Lower leg skin (tissue), 4 donors: ENCODE data around the gene LRRTM1. TPM values are rescaled to one million over a fixed set of nuclear protein-coding genes. Genes with fewer than 3 reads are reported as not detected.

ENCODE experiments used
- DNase-seq, 2 donors: peaks; one replicate each; pipeline ENCODE4 v3.0.0-alpha.2; 2019; ENCODE audit warnings: low spot score in 2 of 2
- H3K4me3 ChIP-seq: fragments of 200-600 bp; sonication (generic); 2 replicates; pipeline ENCODE4 v1.5.1; 2017; ENCODE audit warnings: mild to moderate bottlenecking, low read depth; ENCODE audit not compliant: poor library complexity, severe bottlenecking
- POLR2A ChIP-seq, 2 donors: fragments of 450-650 bp; IDR thresholded peaks; one replicate each; pipeline ENCODE4 v1.6.1; 2016 to 2017; ENCODE audit warnings: antibody characterized with exemption in 2 of 2, mild to moderate bottlenecking in 1 of 2, moderate library complexity in 1 of 2
- WGBS, 2 donors: methylation state at CpG; one replicate each; pipeline ENCODE4 v1.1.5; 2018; 5-methylcytosine and 5-hydroxymethylcytosine counted together
- intact Hi-C: fragments of 100-400 bp; cut with DNase I; formaldehyde crosslinking; loops from one replicate; pipeline ENCODE4 v1.15.0; 2023; ENCODE audit warnings: low total_unique reads
- total RNA-seq, 4 donors: library from RNA; depleted of rRNA; stranded (reverse); fragments of >200 nt; gene quantifications; one replicate each; pipeline ENCODE4 v1.1.0, GENCODE V29; 2016
- TF ChIP-seq, protein P1 (sequence below), 3 donors: fragments of 450-650 bp; IDR thresholded peaks; one replicate each; pipeline ENCODE4 v1.5.1; 2016; ENCODE audit warnings: antibody characterized with exemption in 3 of 3, mild to moderate bottlenecking in 3 of 3, moderate library complexity in 2 of 3

LRRTM1 gene
- total RNA-seq, 4 donors from 2014 or later = 0.10 TPM; not detected in 3

DNA sequence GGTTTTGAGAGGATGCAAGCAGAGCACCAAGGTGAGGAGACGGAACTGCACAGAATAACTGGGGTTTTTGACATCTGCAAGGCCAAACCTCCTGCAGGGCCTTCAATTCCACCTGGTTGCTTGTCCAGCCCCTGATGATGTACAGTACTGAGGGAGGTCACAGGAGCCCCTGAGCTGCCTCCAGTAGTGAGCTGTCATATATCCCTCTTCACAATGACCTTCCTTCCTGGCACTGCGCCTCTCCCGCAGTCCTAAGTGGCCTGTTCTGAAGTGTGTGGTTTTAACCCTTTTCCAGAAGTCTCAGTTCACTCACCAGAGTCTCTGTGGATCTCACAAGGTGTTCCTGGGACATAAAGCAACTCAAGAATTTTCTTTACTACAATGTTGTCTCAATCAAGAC lies 45.3 kb downstream of the LRRTM1 start:
- WGBS, 2 donors = 76% methylated on average over 3 of the region's 3 CpGs

DNA sequence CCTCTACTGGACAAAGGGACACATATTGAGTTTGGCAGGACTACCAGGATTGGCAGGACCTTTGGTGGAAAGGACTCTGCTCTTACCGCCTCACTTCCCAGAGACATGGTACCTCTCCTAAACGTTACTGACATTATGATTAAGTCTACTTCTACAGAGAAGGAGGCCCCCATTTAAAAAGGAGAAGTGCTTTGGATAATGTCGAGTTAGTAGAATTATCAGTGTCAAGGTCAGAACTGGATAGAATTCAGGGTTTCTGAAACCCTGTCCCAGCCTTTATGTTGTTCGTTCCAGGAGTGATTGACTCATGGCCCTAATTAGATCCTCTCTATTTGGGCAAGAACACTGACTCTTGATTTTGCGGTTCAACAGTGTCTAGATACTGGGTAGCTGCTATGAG lies 45.8 kb downstream of the LRRTM1 start:
- no peak for DNase-seq
- WGBS, 2 donors = 85% methylated on average over 5 of the region's 5 CpGs
- TF ChIP-seq, protein P1, sequence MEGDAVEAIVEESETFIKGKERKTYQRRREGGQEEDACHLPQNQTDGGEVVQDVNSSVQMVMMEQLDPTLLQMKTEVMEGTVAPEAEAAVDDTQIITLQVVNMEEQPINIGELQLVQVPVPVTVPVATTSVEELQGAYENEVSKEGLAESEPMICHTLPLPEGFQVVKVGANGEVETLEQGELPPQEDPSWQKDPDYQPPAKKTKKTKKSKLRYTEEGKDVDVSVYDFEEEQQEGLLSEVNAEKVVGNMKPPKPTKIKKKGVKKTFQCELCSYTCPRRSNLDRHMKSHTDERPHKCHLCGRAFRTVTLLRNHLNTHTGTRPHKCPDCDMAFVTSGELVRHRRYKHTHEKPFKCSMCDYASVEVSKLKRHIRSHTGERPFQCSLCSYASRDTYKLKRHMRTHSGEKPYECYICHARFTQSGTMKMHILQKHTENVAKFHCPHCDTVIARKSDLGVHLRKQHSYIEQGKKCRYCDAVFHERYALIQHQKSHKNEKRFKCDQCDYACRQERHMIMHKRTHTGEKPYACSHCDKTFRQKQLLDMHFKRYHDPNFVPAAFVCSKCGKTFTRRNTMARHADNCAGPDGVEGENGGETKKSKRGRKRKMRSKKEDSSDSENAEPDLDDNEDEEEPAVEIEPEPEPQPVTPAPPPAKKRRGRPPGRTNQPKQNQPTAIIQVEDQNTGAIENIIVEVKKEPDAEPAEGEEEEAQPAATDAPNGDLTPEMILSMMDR (IDR thresholded peaks at IDR 0.05) = no peak
- TF ChIP-seq POLR2A (IDR thresholded peaks at IDR 0.05) = no peak
- H3K4me3 ChIP-seq = no peak overlapping the region
- intact Hi-C loops = no loop called here

More for the DNA sequence above, 45.3 kb downstream of the LRRTM1 start:
- TF ChIP-seq, protein P1 (IDR thresholded peaks at IDR 0.05) = no peak
- no peak for DNase-seq
- H3K4me3 ChIP-seq = no peak overlapping the region
- intact Hi-C loops = no loop called here

DNA sequence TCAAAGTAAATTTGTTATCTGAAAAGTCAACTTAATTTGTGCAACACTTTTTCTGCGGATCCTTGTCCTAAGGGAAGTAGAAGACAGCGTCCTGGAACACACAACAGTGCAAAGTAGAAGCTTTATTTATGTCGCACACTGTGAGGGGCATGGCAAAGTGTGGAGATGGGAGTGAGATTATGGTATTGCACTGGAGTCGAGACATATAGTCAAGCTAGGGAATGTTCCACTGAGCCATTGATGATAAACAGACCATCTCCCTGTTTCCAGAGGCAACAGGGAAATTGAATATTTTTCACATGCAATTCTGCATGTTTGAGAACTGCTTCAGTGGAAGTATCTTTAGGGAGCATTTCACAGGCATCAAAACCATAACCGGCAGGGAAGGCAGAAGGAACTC lies 46.2 kb downstream of the LRRTM1 start:
- WGBS, 2 donors = 63 to 73% methylated on average over 5 of the region's 5 CpGs
- intact Hi-C loops = no loop called here

DNA sequence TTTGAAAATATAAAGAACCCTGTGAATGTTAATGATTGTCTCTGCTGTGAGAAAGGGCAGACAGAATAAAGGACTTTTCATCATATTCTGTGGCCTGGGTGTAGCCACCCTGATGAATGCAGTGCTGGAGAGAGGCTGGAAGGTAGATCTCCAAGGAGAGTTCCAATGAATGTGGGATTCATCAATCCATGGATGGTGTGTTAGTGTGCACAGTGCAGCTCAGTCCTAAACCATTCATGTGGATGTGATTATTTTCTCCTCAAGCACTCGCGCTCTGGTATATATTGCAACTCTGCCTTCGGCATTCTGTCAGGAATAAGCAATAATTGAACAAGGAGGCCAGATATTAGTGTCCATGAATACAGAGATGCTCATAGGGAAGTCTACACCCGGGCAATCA lies 47.1 kb downstream of the LRRTM1 start:
- no peak overlapping the region for H3K4me3 ChIP-seq
- intact Hi-C loops = no loop called here
- 63 to 81% methylated on average over 4 of the region's 4 CpGs for WGBS, 2 donors
- no peak for DNase-seq
- no peak for TF ChIP-seq POLR2A (IDR thresholded peaks at IDR 0.05)
- TF ChIP-seq, protein P1 (IDR thresholded peaks at IDR 0.05) = no peak

More for the DNA sequence above, 46.2 kb downstream of the LRRTM1 start:
- no peak for DNase-seq
- TF ChIP-seq POLR2A (IDR thresholded peaks at IDR 0.05) = no peak
- TF ChIP-seq, protein P1 (IDR thresholded peaks at IDR 0.05) = no peak
- H3K4me3 ChIP-seq = no peak overlapping the region

DNA sequence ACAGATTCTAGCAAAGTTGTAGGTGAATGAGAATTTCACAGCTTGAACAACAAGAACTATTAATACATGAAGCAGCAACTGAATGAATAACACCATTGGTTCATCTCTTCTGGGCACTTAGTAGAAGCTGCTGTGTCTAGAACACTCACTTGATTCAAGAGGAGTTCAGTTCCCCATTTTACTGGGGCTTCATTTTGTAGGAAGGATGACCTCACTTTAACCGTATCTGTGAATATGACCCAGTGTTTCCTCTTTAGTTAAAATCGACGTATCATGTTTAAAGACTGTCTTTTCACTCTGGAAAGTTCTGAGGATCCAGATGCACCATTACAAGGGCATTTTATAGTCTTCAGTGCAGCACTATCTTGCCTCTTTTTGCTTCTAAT lies 47.8 kb downstream of the LRRTM1 start:
- no peak for DNase-seq
- H3K4me3 ChIP-seq = no peak overlapping the region
- no peak for TF ChIP-seq POLR2A (IDR thresholded peaks at IDR 0.05)
- TF ChIP-seq, protein P1 (IDR thresholded peaks at IDR 0.05) = no peak
- WGBS, 2 donors = 62 to 64% methylated on average over 3 of the region's 3 CpGs
- intact Hi-C loops = no loop called here
